ENCODE measurements around the gene FMN2. TPM values are rescaled to one million over a fixed set of nuclear protein-coding genes. Genes with fewer than 3 reads are reported as not detected.

FMN2 gene
- total RNA-seq, 1 experiment from 2014 or later = 5.3 TPM

- Mint-ChIP-seq H3K27me3 (ENCODE audit: insufficient read depth, unreplicated experiment) (no peaks in the 10 kb centered on the region), H3K36me3 (ENCODE audit: insufficient read depth, unreplicated experiment) (no peaks in the 10 kb centered on the region), H3K4me1 (ENCODE audit: insufficient read depth, unreplicated experiment) (peaks cover 8% of the 10 kb centered on the region), H3K27ac (ENCODE audit: low read depth, unreplicated experiment) (no peak overlapping the region), H3K4me3 (ENCODE audit: unreplicated experiment) (no peak overlapping the region), H3K9me3 (ENCODE audit: unreplicated experiment) (peaks cover 6% of the 10 kb centered on the region)
- POLR2A ChIA-PET = no interaction called here
- CTCF ChIA-PET = interaction anchor here (0.6 to 1.3 kb wide), 6 partner anchors 32 to 1108 kb away, joined by 3 to 4 read pairs (median 3); no protein-coding TSS in a partner anchor
- intact Hi-C loops (cut with micrococcal nuclease) = no loop called here
- TF ChIP-seq CTCF (IDR thresholded peaks at IDR 0.05; ENCODE audit: unreplicated experiment) = no peak
- no TSS peak for BruUV-seq (replicated peaks)
- no peak for DNase-seq (ENCODE audit: unreplicated experiment)
These were observed 395.8 kb downstream of the FMN2 start for GRCh38 chr1:240487493-240487892.

GRCh38 chr1:240491156-240491555 is 399.5 kb downstream of the FMN2 start:
- Mint-ChIP-seq H3K4me1 (ENCODE audit: insufficient read depth, unreplicated experiment) (peaks cover 8% of the 10 kb centered on the region), H3K27me3 (ENCODE audit: insufficient read depth, unreplicated experiment) (no peaks in the 10 kb centered on the region), H3K9me3 (ENCODE audit: unreplicated experiment) (no peaks in the 10 kb centered on the region), H3K36me3 (ENCODE audit: insufficient read depth, unreplicated experiment) (no peaks in the 10 kb centered on the region), H3K27ac (ENCODE audit: low read depth, unreplicated experiment) (no peak overlapping the region), H3K4me3 (ENCODE audit: unreplicated experiment) (no peak overlapping the region)
- BruUV-seq (replicated peaks) = no TSS peak
- CTCF ChIA-PET = interaction anchor here (0.9 kb wide), 1 partner anchor 118 kb away, joined by 3 read pairs; no protein-coding TSS in a partner anchor
- POLR2A ChIA-PET = interaction anchor here (1.1 kb wide), 1 partner anchor 10 kb away, joined by 3 read pairs; no protein-coding TSS in a partner anchor
- intact Hi-C loops (cut with micrococcal nuclease) = no loop called here
- peak; percentile 58 for DNase-seq (ENCODE audit: unreplicated experiment)
- TF ChIP-seq CTCF (IDR thresholded peaks at IDR 0.05; ENCODE audit: unreplicated experiment) = no peak

GRCh38 chr1:240491796-240492195 is 400.1 kb downstream of the FMN2 start:
- Mint-ChIP-seq H3K4me3 (ENCODE audit: unreplicated experiment) (no peak overlapping the region), H3K27me3 (ENCODE audit: insufficient read depth, unreplicated experiment) (no peaks in the 10 kb centered on the region), H3K4me1 (ENCODE audit: insufficient read depth, unreplicated experiment) (peaks cover 8% of the 10 kb centered on the region), H3K27ac (ENCODE audit: low read depth, unreplicated experiment) (no peak overlapping the region), H3K36me3 (ENCODE audit: insufficient read depth, unreplicated experiment) (no peaks in the 10 kb centered on the region), H3K9me3 (ENCODE audit: unreplicated experiment) (no peaks in the 10 kb centered on the region)
- CTCF ChIA-PET = no interaction called here
- intact Hi-C loops (cut with micrococcal nuclease) = no loop called here
- BruUV-seq (replicated peaks) = no TSS peak
- DNase-seq (ENCODE audit: unreplicated experiment) = no peak
- POLR2A ChIA-PET = no interaction called here
- no peak for TF ChIP-seq CTCF (IDR thresholded peaks at IDR 0.05; ENCODE audit: unreplicated experiment)

- intact Hi-C loops (cut with micrococcal nuclease) = no loop called here
- no TSS peak for BruUV-seq (replicated peaks)
These were observed 401.3 kb downstream of the FMN2 start for GRCh38 chr1:240492832-240493440.

More at GRCh38 chr1:240492832-240493440, 401.3 kb downstream of the FMN2 start:
- peak; percentile 20 for TF ChIP-seq CTCF (IDR thresholded peaks at IDR 0.05; ENCODE audit: unreplicated experiment)
- Mint-ChIP-seq H3K36me3 (ENCODE audit: insufficient read depth, unreplicated experiment) (no peaks in the 10 kb centered on the region), H3K4me3 (ENCODE audit: unreplicated experiment) (no peak overlapping the region), H3K4me1 (ENCODE audit: insufficient read depth, unreplicated experiment) (peaks cover 8% of the 10 kb centered on the region), H3K9me3 (ENCODE audit: unreplicated experiment) (no peaks in the 10 kb centered on the region), H3K27ac (ENCODE audit: low read depth, unreplicated experiment) (no peak overlapping the region), H3K27me3 (ENCODE audit: insufficient read depth, unreplicated experiment) (no peaks in the 10 kb centered on the region)
- CTCF ChIA-PET = interaction anchor here (0.6 kb wide), 1 partner anchor 227 kb away, joined by 6 read pairs; no protein-coding TSS in a partner anchor
- no peak for DNase-seq (ENCODE audit: unreplicated experiment)
- POLR2A ChIA-PET = no interaction called here
